ENCODE data around the gene MICU1.
A peak's percentile ranks its signal among the peaks of the same experiment; 100 is the strongest.

Gene MICU1

GRCh38 chr10:72630144-72630543, 4.3 kb upstream of the MICU1 start:
- no peaks in the 10 kb centered on the region for H3K9me3 ChIP-seq (ENCODE audit: control insufficient read depth in 2 of 2, low read length in 2 of 2)
- H3K36me3 ChIP-seq (ENCODE audit: control insufficient read depth in 2 of 2, insufficient read depth in 2 of 2, low read length in 2 of 2), result no peaks in the 10 kb centered on the region
- H3K9ac ChIP-seq (ENCODE audit: low read length in 2 of 2), result no peak overlapping the region
- H3K27me3 ChIP-seq (ENCODE audit: control insufficient read depth in 1 of 2, insufficient read depth in 2 of 2, low read length in 2 of 2), result no peaks in the 10 kb centered on the region
- no peaks in the 10 kb centered on the region for H3K4me1 ChIP-seq (ENCODE audit: control insufficient read depth, insufficient read depth, low read length)
- no peak overlapping the region for H3K27ac ChIP-seq (ENCODE audit: low read length)
- H3K4me3 ChIP-seq (ENCODE audit: low read length in 2 of 2), result no peak overlapping the region

- Histone ChIP-seq H3K27me3 (ENCODE audit: control insufficient read depth in 1 of 2, insufficient read depth in 2 of 2, low read length in 2 of 2) (no peaks in the 10 kb centered on the region), H3K4me3 (ENCODE audit: low read length in 2 of 2) (peak overlapping the region; percentile 82 to 98), H3K27ac (ENCODE audit: low read length) (no peak overlapping the region), H3K36me3 (ENCODE audit: control insufficient read depth in 2 of 2, insufficient read depth in 2 of 2, low read length in 2 of 2) (no peaks in the 10 kb centered on the region), H3K4me1 (ENCODE audit: control insufficient read depth, insufficient read depth, low read length) (peaks cover 3% of the 10 kb centered on the region), H3K9me3 (ENCODE audit: control insufficient read depth in 2 of 2, low read length in 2 of 2) (no peaks in the 10 kb centered on the region), H3K9ac (ENCODE audit: low read length in 2 of 2) (peak overlapping the region; percentile 55 to 72)
Measured at GRCh38 chr10:72626444-72626754, 520 bp upstream of the MICU1 start.

GRCh38 chr10:72625276-72625607, 637 bp downstream of the MICU1 start:
- Histone ChIP-seq H3K4me3 (ENCODE audit: low read length in 2 of 2) (peak overlapping the region; percentile 82 to 98), H3K4me1 (ENCODE audit: control insufficient read depth, insufficient read depth, low read length) (peaks cover 3% of the 10 kb centered on the region), H3K27ac (ENCODE audit: low read length) (peak overlapping the region; percentile 73), H3K9ac (ENCODE audit: low read length in 2 of 2) (peak overlapping the region; percentile 66 to 91), H3K9me3 (ENCODE audit: control insufficient read depth in 2 of 2, low read length in 2 of 2) (no peaks in the 10 kb centered on the region), H3K27me3 (ENCODE audit: control insufficient read depth in 1 of 2, insufficient read depth in 2 of 2, low read length in 2 of 2) (no peaks in the 10 kb centered on the region), H3K36me3 (ENCODE audit: control insufficient read depth in 2 of 2, insufficient read depth in 2 of 2, low read length in 2 of 2) (no peaks in the 10 kb centered on the region)

GRCh38 chr10:72622271-72622670, 3.6 kb downstream of the MICU1 start:
- H3K27me3 ChIP-seq (ENCODE audit: control insufficient read depth in 1 of 2, insufficient read depth in 2 of 2, low read length in 2 of 2), result no peaks in the 10 kb centered on the region
- H3K4me3 ChIP-seq (ENCODE audit: low read length in 2 of 2), result no peak overlapping the region
- H3K27ac ChIP-seq (ENCODE audit: low read length), result no peak overlapping the region
- H3K36me3 ChIP-seq (ENCODE audit: control insufficient read depth in 2 of 2, insufficient read depth in 2 of 2, low read length in 2 of 2), result no peaks in the 10 kb centered on the region
- no peak overlapping the region for H3K9ac ChIP-seq (ENCODE audit: low read length in 2 of 2)
- no peaks in the 10 kb centered on the region for H3K9me3 ChIP-seq (ENCODE audit: control insufficient read depth in 2 of 2, low read length in 2 of 2)
- H3K4me1 ChIP-seq (ENCODE audit: control insufficient read depth, insufficient read depth, low read length), result peaks cover 3% of the 10 kb centered on the region

- Histone ChIP-seq H3K9me3 (ENCODE audit: control insufficient read depth in 2 of 2, low read length in 2 of 2) (no peaks in the 10 kb centered on the region), H3K27me3 (ENCODE audit: control insufficient read depth in 1 of 2, insufficient read depth in 2 of 2, low read length in 2 of 2) (no peaks in the 10 kb centered on the region), H3K4me3 (ENCODE audit: low read length in 2 of 2) (no peak overlapping the region)
Measured at GRCh38 chr10:72616716-72617115, 9.2 kb downstream of the MICU1 start.

GRCh38 chr10:72615970-72616369, 9.9 kb downstream of the MICU1 start:
- no peak overlapping the region for H3K27ac ChIP-seq (ENCODE audit: low read length)
- H3K27me3 ChIP-seq (ENCODE audit: control insufficient read depth in 1 of 2, insufficient read depth in 2 of 2, low read length in 2 of 2), result no peaks in the 10 kb centered on the region
- H3K9me3 ChIP-seq (ENCODE audit: control insufficient read depth in 2 of 2, low read length in 2 of 2), result no peaks in the 10 kb centered on the region
- no peaks in the 10 kb centered on the region for H3K36me3 ChIP-seq (ENCODE audit: control insufficient read depth in 2 of 2, insufficient read depth in 2 of 2, low read length in 2 of 2)
- H3K4me3 ChIP-seq (ENCODE audit: low read length in 2 of 2), result no peak overlapping the region
- no peaks in the 10 kb centered on the region for H3K4me1 ChIP-seq (ENCODE audit: control insufficient read depth, insufficient read depth, low read length)
- no peak overlapping the region for H3K9ac ChIP-seq (ENCODE audit: low read length in 2 of 2)

More at GRCh38 chr10:72616716-72617115, 9.2 kb downstream of the MICU1 start:
- Histone ChIP-seq H3K9ac (ENCODE audit: low read length in 2 of 2) (no peak overlapping the region), H3K27ac (ENCODE audit: low read length) (no peak overlapping the region), H3K36me3 (ENCODE audit: control insufficient read depth in 2 of 2, insufficient read depth in 2 of 2, low read length in 2 of 2) (no peaks in the 10 kb centered on the region), H3K4me1 (ENCODE audit: control insufficient read depth, insufficient read depth, low read length) (no peaks in the 10 kb centered on the region)

GRCh38 chr10:72612203-72612826, 13.6 kb downstream of the MICU1 start:
- peak overlapping the region in 1 of 2 donors; percentile 14 for H3K9ac ChIP-seq (ENCODE audit: low read length in 2 of 2)
- no peaks in the 10 kb centered on the region for H3K27me3 ChIP-seq (ENCODE audit: control insufficient read depth in 1 of 2, insufficient read depth in 2 of 2, low read length in 2 of 2)
- H3K4me1 ChIP-seq (ENCODE audit: control insufficient read depth, insufficient read depth, low read length), result no peaks in the 10 kb centered on the region
- H3K36me3 ChIP-seq (ENCODE audit: control insufficient read depth in 2 of 2, insufficient read depth in 2 of 2, low read length in 2 of 2), result no peaks in the 10 kb centered on the region
- no peaks in the 10 kb centered on the region for H3K9me3 ChIP-seq (ENCODE audit: control insufficient read depth in 2 of 2, low read length in 2 of 2)
- no peak overlapping the region for H3K4me3 ChIP-seq (ENCODE audit: low read length in 2 of 2)
- H3K27ac ChIP-seq (ENCODE audit: low read length), result no peak overlapping the region

GRCh38 chr10:72611783-72612182, 14.1 kb downstream of the MICU1 start:
- no peaks in the 10 kb centered on the region for H3K27me3 ChIP-seq (ENCODE audit: control insufficient read depth in 1 of 2, insufficient read depth in 2 of 2, low read length in 2 of 2)
- H3K9ac ChIP-seq (ENCODE audit: low read length in 2 of 2), result no peak overlapping the region
- H3K27ac ChIP-seq (ENCODE audit: low read length), result no peak overlapping the region
- H3K36me3 ChIP-seq (ENCODE audit: control insufficient read depth in 2 of 2, insufficient read depth in 2 of 2, low read length in 2 of 2), result no peaks in the 10 kb centered on the region
- no peak overlapping the region for H3K4me3 ChIP-seq (ENCODE audit: low read length in 2 of 2)
- H3K4me1 ChIP-seq (ENCODE audit: control insufficient read depth, insufficient read depth, low read length), result no peaks in the 10 kb centered on the region
- H3K9me3 ChIP-seq (ENCODE audit: control insufficient read depth in 2 of 2, low read length in 2 of 2), result no peaks in the 10 kb centered on the region

- no peak overlapping the region for H3K27ac ChIP-seq (ENCODE audit: low read length)
- H3K4me1 ChIP-seq (ENCODE audit: control insufficient read depth, insufficient read depth, low read length), result no peaks in the 10 kb centered on the region
- no peaks in the 10 kb centered on the region for H3K27me3 ChIP-seq (ENCODE audit: control insufficient read depth in 1 of 2, insufficient read depth in 2 of 2, low read length in 2 of 2)
- no peaks in the 10 kb centered on the region for H3K9me3 ChIP-seq (ENCODE audit: control insufficient read depth in 2 of 2, low read length in 2 of 2)
- H3K4me3 ChIP-seq (ENCODE audit: low read length in 2 of 2), result no peak overlapping the region
- no peaks in the 10 kb centered on the region for H3K36me3 ChIP-seq (ENCODE audit: control insufficient read depth in 2 of 2, insufficient read depth in 2 of 2, low read length in 2 of 2)
- peak overlapping the region in 1 of 2 donors; percentile 21 for H3K9ac ChIP-seq (ENCODE audit: low read length in 2 of 2)
Measured at GRCh38 chr10:72610466-72610865, 15.4 kb downstream of the MICU1 start.

- Histone ChIP-seq H3K27ac (ENCODE audit: low read length) (no peak overlapping the region), H3K9ac (ENCODE audit: low read length in 2 of 2) (no peak overlapping the region), H3K27me3 (ENCODE audit: control insufficient read depth in 1 of 2, insufficient read depth in 2 of 2, low read length in 2 of 2) (no peaks in the 10 kb centered on the region), H3K9me3 (ENCODE audit: control insufficient read depth in 2 of 2, low read length in 2 of 2) (no peaks in the 10 kb centered on the region), H3K4me1 (ENCODE audit: control insufficient read depth, insufficient read depth, low read length) (no peaks in the 10 kb centered on the region), H3K36me3 (ENCODE audit: control insufficient read depth in 2 of 2, insufficient read depth in 2 of 2, low read length in 2 of 2) (no peaks in the 10 kb centered on the region), H3K4me3 (ENCODE audit: low read length in 2 of 2) (no peak overlapping the region)
Measured at GRCh38 chr10:72605122-72605521, 20.8 kb downstream of the MICU1 start.

GRCh38 chr10:72601144-72601543, 24.7 kb downstream of the MICU1 start:
- no peaks in the 10 kb centered on the region for H3K27me3 ChIP-seq (ENCODE audit: control insufficient read depth in 1 of 2, insufficient read depth in 2 of 2, low read length in 2 of 2)
- H3K4me1 ChIP-seq (ENCODE audit: control insufficient read depth, insufficient read depth, low read length), result no peaks in the 10 kb centered on the region
- no peak overlapping the region for H3K4me3 ChIP-seq (ENCODE audit: low read length in 2 of 2)
- H3K9me3 ChIP-seq (ENCODE audit: control insufficient read depth in 2 of 2, low read length in 2 of 2), result no peaks in the 10 kb centered on the region
- no peak overlapping the region for H3K9ac ChIP-seq (ENCODE audit: low read length in 2 of 2)
- no peaks in the 10 kb centered on the region for H3K36me3 ChIP-seq (ENCODE audit: control insufficient read depth in 2 of 2, insufficient read depth in 2 of 2, low read length in 2 of 2)
- H3K27ac ChIP-seq (ENCODE audit: low read length), result no peak overlapping the region
